Fibroblast of villous mesenchyme (primary cell): ENCODE measurements around the gene PRRX1. TPM values are rescaled to one million over a fixed set of nuclear protein-coding genes. Genes with fewer than 3 reads are reported as not detected.

Experiments
- DNase-seq: peaks from one replicate; pipeline ENCODE4 v3.0.0-alpha.2; 2010; ENCODE audit warnings: low read depth
- H3K4me3 ChIP-seq: 2 replicates; pipeline ENCODE4 v1.5.1; 2011; ENCODE audit warnings: low read depth, mild to moderate bottlenecking, low read length
- total RNA-seq: library from RNA; depleted of rRNA; stranded (reverse); fragments of >200 nt; gene quantifications from 2 replicates; pipeline ENCODE4 v1.2.3, GENCODE V29; 2012
- TF ChIP-seq, protein P1 (sequence below): IDR thresholded peaks from 2 replicates; pipeline ENCODE4 v1.5.1; 2012; ENCODE audit warnings: low read depth, mild to moderate bottlenecking, low read length; ENCODE audit not compliant: insufficient read depth

PRRX1 gene
- total RNA-seq, 1 donor, result 203 TPM

DNA sequence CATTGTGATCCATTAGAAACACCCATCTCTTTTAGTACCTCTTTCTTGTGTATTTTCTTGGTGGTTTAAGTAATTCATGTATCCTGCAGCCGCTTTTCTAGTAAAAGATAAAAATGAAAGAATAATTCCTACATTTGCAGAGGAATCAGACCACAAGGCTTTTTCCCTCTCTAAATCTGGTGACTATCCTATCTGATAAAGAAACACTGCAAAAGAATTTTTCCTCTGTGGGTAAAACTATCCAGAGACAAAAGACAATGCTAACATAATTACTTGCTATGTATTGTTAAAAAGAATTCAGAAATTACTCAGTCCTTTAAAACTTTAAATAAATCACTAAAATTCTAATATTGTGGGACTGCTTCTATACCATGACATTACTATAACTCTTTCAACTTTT lies 51.0 kb downstream of the PRRX1 start:
- no peak for DNase-seq
- H3K4me3 ChIP-seq, result no peak overlapping the region
- TF ChIP-seq, protein P1, sequence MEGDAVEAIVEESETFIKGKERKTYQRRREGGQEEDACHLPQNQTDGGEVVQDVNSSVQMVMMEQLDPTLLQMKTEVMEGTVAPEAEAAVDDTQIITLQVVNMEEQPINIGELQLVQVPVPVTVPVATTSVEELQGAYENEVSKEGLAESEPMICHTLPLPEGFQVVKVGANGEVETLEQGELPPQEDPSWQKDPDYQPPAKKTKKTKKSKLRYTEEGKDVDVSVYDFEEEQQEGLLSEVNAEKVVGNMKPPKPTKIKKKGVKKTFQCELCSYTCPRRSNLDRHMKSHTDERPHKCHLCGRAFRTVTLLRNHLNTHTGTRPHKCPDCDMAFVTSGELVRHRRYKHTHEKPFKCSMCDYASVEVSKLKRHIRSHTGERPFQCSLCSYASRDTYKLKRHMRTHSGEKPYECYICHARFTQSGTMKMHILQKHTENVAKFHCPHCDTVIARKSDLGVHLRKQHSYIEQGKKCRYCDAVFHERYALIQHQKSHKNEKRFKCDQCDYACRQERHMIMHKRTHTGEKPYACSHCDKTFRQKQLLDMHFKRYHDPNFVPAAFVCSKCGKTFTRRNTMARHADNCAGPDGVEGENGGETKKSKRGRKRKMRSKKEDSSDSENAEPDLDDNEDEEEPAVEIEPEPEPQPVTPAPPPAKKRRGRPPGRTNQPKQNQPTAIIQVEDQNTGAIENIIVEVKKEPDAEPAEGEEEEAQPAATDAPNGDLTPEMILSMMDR, result no peak

DNA sequence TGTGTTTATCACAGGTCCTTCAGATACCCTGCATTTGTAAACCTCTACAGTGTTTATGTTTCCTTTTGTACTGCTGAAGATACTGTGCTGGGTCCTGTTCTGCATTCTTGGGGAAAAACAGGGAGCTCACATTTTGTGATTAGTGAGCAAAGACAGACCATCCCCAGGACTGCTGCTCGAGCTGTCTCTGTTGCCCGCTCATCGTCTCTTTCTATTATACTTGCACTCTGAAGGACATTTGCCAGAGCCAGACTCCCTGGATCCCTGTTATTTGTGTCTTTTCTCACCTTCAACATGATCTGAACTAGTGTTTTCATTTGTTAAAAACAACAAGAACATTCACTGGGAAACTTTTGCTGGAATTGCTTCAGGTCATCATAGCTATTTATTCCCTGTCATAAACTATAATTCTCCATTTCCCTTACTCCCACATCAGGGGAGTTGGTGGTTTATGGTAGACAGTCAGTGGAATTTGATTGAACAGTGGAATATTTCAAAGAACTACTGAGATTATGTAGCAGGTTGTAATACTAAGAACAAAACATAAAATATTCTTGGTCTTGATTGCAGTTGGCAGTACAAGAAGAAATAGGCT lies 53.0 kb downstream of the PRRX1 start:
- peak; percentile 71 for DNase-seq
- H3K4me3 ChIP-seq, result no peak overlapping the region
- TF ChIP-seq, protein P1, result no peak

DNA sequence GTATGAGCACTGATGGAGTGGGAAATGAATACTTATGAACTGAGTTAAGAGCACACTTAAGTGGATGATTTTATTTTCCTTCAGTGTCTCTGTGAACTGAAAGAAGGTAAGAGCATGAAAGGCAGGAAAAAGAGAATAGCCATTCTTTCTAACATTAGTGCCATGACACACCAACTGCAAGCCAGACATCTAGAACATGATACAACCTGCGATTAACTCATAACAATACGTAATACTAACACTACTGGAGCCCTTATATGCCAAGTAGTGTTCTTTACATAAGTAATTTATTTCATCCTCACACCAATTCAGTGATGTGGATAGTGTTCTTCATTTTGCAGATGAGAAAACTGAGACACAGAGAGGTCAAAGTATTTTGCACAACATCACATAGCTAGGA lies 56.7 kb downstream of the PRRX1 start:
- TF ChIP-seq, protein P1, result no peak
- H3K4me3 ChIP-seq, result no peak overlapping the region

DNA sequence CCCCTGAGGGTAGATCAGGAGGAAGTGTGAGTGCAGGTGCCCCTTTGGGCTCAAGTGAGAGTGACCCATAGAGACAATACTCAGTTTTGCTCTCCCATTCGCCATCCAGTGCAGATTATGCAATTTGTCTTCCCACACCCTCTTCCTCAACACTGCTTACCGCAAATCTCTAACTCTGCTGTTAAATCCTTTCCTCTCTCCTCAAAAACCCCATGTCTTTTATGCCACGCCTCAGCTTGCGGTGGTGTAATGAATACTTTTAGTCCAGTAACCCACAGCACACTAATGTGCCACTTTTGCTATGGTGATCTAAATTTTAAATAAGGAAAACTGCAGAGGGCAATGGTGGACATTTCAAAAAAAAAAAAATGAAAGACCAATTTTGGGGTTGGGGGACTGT lies 57.7 kb downstream of the PRRX1 start:
- DNase-seq, result peak; percentile 52
- no peak overlapping the region for H3K4me3 ChIP-seq
- TF ChIP-seq, protein P1, result no peak

More for the DNA sequence above, 56.7 kb downstream of the PRRX1 start:
- no peak for DNase-seq

DNA sequence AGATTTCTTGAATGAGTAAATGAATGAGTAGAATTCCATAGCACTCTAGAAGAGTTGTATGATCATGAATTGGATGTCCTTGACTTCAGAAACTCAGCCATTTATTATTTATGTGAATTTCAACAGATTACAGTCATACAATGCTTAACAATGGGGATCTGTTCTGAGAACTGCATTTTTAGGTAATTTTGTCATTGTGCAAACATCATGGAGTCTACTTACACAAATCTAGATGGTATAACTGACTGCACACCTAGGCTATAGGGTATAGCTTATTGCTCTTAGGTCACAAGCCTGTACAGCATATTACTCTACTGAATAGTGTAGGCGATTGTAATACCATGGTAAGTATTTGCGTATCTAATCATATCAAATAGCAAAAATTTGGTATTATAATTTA lies 59.6 kb downstream of the PRRX1 start:
- TF ChIP-seq, protein P1, result no peak
- H3K4me3 ChIP-seq, result no peak overlapping the region
- no peak for DNase-seq

DNA sequence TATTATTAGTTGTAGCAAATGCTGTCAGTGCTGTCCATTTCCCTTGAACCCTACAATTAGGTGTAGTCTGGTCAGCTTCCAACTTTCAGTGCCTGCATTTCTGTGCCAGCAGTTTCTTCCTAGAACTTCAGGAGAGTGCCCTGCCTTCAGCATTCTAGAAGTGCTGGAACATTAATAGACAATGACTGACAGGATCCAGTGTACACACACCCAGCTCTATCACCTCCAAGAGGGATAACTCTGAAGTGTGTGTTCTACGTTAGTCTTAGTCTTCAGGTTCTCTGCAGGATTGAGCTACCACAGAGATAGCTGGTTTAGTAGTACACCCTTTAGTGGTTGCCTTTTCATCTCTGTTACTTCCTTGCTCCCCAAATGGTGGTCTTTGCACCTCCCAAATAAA lies 61.4 kb downstream of the PRRX1 start:
- TF ChIP-seq, protein P1, result no peak
- no peak overlapping the region for H3K4me3 ChIP-seq
- DNase-seq, result no peak

DNA sequence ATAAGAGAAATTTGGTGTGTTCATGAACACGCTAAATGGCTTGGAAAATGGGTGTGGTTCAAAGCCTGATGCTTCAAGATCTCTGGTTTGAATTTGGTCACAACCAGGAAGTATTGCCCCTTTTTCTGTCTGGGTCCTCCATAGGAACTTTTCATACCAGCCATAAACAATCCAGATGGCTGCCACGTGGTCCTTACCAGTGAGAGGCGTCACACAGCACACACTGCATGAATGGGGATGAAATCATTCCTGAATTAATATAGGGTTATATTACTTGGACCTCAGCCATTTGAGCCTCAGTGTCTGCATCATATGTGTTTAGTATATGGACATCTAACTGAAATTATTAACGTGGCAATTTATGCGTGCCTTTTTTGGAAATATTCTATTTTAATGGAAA lies 64.0 kb downstream of the PRRX1 start:
- TF ChIP-seq, protein P1, result no peak
- no peak for DNase-seq
- H3K4me3 ChIP-seq, result no peak overlapping the region
